Stimulated activated naive CD8-positive, alpha-beta T cell treated with anti-CD3 and anti-CD28 coated beads, Interleukin-15, Interleukin-2, amounts not matched to agents 100 ng/mL and 50 ng/mL, for 24 hours (primary cell): ENCODE results near the gene TFF1.

Source experiments
- H3K27ac Mint-ChIP-seq: one replicate; pipeline ENCODE4 v1.8.0; 2021; ENCODE audit warnings: mild to moderate bottlenecking, mixed read lengths
- H3K27me3 Mint-ChIP-seq: one replicate; pipeline ENCODE4 v1.8.0; 2021; ENCODE audit warnings: mixed read lengths
- H3K36me3 Mint-ChIP-seq: one replicate; pipeline ENCODE4 v1.8.0; 2021; ENCODE audit warnings: low read depth, mixed read lengths
- H3K4me1 Mint-ChIP-seq: one replicate; pipeline ENCODE4 v1.8.0; 2021; ENCODE audit warnings: low read depth, mixed read lengths
- H3K4me3 Mint-ChIP-seq: one replicate; pipeline ENCODE4 v1.8.0; 2021; ENCODE audit warnings: mild to moderate bottlenecking, mixed read lengths
- H3K9me3 Mint-ChIP-seq: one replicate; pipeline ENCODE4 v1.8.0; 2021; ENCODE audit warnings: mixed read lengths

Gene TFF1

GRCh38 chr21:42352441-42353095 is 13.8 kb downstream of the TFF1 start:
- no peaks in the 10 kb centered on the region for H3K4me1 Mint-ChIP-seq
- H3K27ac Mint-ChIP-seq, result no peak overlapping the region
- no peaks in the 10 kb centered on the region for H3K36me3 Mint-ChIP-seq
- H3K27me3 Mint-ChIP-seq, result peaks cover 4% of the 10 kb centered on the region
- no peak overlapping the region for H3K4me3 Mint-ChIP-seq
- H3K9me3 Mint-ChIP-seq, result peaks cover 16% of the 10 kb centered on the region

GRCh38 chr21:42351626-42352440 is 14.5 kb downstream of the TFF1 start:
- no peak overlapping the region for H3K27ac Mint-ChIP-seq
- H3K27me3 Mint-ChIP-seq, result peaks cover 4% of the 10 kb centered on the region
- H3K9me3 Mint-ChIP-seq, result peaks cover 16% of the 10 kb centered on the region
- H3K36me3 Mint-ChIP-seq, result no peaks in the 10 kb centered on the region
- H3K4me3 Mint-ChIP-seq, result no peak overlapping the region
- no peaks in the 10 kb centered on the region for H3K4me1 Mint-ChIP-seq

GRCh38 chr21:42350927-42351426 is 15.4 kb downstream of the TFF1 start, which contains the start of gene TFF2:
TSS of gene TFF2 (minus strand) at chr21:42350994. CDS start at chr21:42350957, 37 bp downstream.
- Mint-ChIP-seq H3K9me3 (peaks cover 16% of the 10 kb centered on the region), H3K27ac (no peak within 1 kb of the TSS), H3K4me3 (no peak within 1 kb of the TSS), H3K36me3 (no peaks in the 10 kb centered on the region), H3K27me3 (peaks cover 4% of the 10 kb centered on the region), H3K4me1 (no peaks in the 10 kb centered on the region)

- H3K27ac Mint-ChIP-seq, result no peak overlapping the region
- H3K4me3 Mint-ChIP-seq, result no peak overlapping the region
- peaks cover 14% of the 10 kb centered on the region for H3K9me3 Mint-ChIP-seq
- no peaks in the 10 kb centered on the region for H3K36me3 Mint-ChIP-seq
- peaks cover 4% of the 10 kb centered on the region for H3K27me3 Mint-ChIP-seq
- no peaks in the 10 kb centered on the region for H3K4me1 Mint-ChIP-seq
Measured at GRCh38 chr21:42350318-42350910, 15.9 kb downstream of the TFF1 start.

GRCh38 chr21:42349420-42350317 is 16.7 kb downstream of the TFF1 start:
- Mint-ChIP-seq H3K36me3 (no peaks in the 10 kb centered on the region), H3K4me3 (no peak overlapping the region), H3K27me3 (peaks cover 4% of the 10 kb centered on the region), H3K9me3 (peaks cover 10% of the 10 kb centered on the region), H3K4me1 (no peaks in the 10 kb centered on the region), H3K27ac (no peak overlapping the region)

GRCh38 chr21:42348762-42349161 is 17.6 kb downstream of the TFF1 start:
- Mint-ChIP-seq H3K4me1 (no peaks in the 10 kb centered on the region), H3K27me3 (peaks cover 4% of the 10 kb centered on the region), H3K36me3 (no peaks in the 10 kb centered on the region), H3K27ac (no peak overlapping the region), H3K4me3 (no peak overlapping the region), H3K9me3 (peaks cover 6% of the 10 kb centered on the region)

GRCh38 chr21:42347601-42348327 is 18.6 kb downstream of the TFF1 start:
- Mint-ChIP-seq H3K36me3 (no peaks in the 10 kb centered on the region), H3K9me3 (no peaks in the 10 kb centered on the region), H3K27me3 (no peaks in the 10 kb centered on the region), H3K4me3 (no peak overlapping the region), H3K27ac (no peak overlapping the region), H3K4me1 (no peaks in the 10 kb centered on the region)

- H3K4me3 Mint-ChIP-seq, result no peak overlapping the region
- no peaks in the 10 kb centered on the region for H3K27me3 Mint-ChIP-seq
- no peaks in the 10 kb centered on the region for H3K36me3 Mint-ChIP-seq
- H3K9me3 Mint-ChIP-seq, result no peaks in the 10 kb centered on the region
- no peak overlapping the region for H3K27ac Mint-ChIP-seq
- no peaks in the 10 kb centered on the region for H3K4me1 Mint-ChIP-seq
Measured at GRCh38 chr21:42346866-42347600, 19.3 kb downstream of the TFF1 start.

- Mint-ChIP-seq H3K4me1 (no peaks in the 10 kb centered on the region), H3K36me3 (no peaks in the 10 kb centered on the region), H3K27me3 (no peaks in the 10 kb centered on the region), H3K9me3 (no peaks in the 10 kb centered on the region), H3K4me3 (no peak overlapping the region), H3K27ac (no peak overlapping the region)
Measured at GRCh38 chr21:42346441-42346840, 19.9 kb downstream of the TFF1 start.

- no peaks in the 10 kb centered on the region for H3K36me3 Mint-ChIP-seq
- H3K9me3 Mint-ChIP-seq, result no peaks in the 10 kb centered on the region
- no peaks in the 10 kb centered on the region for H3K4me1 Mint-ChIP-seq
- H3K4me3 Mint-ChIP-seq, result no peak overlapping the region
- H3K27me3 Mint-ChIP-seq, result no peaks in the 10 kb centered on the region
- no peak overlapping the region for H3K27ac Mint-ChIP-seq
Measured at GRCh38 chr21:42344631-42345030, 21.7 kb downstream of the TFF1 start.

- Mint-ChIP-seq H3K4me3 (no peak overlapping the region), H3K27ac (no peak overlapping the region), H3K27me3 (no peaks in the 10 kb centered on the region), H3K4me1 (no peaks in the 10 kb centered on the region), H3K36me3 (no peaks in the 10 kb centered on the region), H3K9me3 (no peaks in the 10 kb centered on the region)
Measured at GRCh38 chr21:42343963-42344510, 22.3 kb downstream of the TFF1 start.

- Mint-ChIP-seq H3K27me3 (no peaks in the 10 kb centered on the region), H3K4me1 (no peaks in the 10 kb centered on the region), H3K4me3 (no peak overlapping the region), H3K9me3 (no peaks in the 10 kb centered on the region), H3K36me3 (no peaks in the 10 kb centered on the region), H3K27ac (no peak overlapping the region)
Measured at GRCh38 chr21:42343556-42343955, 22.8 kb downstream of the TFF1 start.

- H3K4me3 Mint-ChIP-seq, result no peak overlapping the region
- no peaks in the 10 kb centered on the region for H3K9me3 Mint-ChIP-seq
- no peaks in the 10 kb centered on the region for H3K36me3 Mint-ChIP-seq
- H3K27me3 Mint-ChIP-seq, result no peaks in the 10 kb centered on the region
- H3K27ac Mint-ChIP-seq, result no peak overlapping the region
- H3K4me1 Mint-ChIP-seq, result peaks cover 1% of the 10 kb centered on the region
Measured at GRCh38 chr21:42343101-42343500, 23.2 kb downstream of the TFF1 start.
